Measurements from ENCODE around the gene ARID1A. TPM values are rescaled to one million over a fixed set of nuclear protein-coding genes. Genes with fewer than 3 reads are reported as not detected.

The ARID1A gene
- total and polyA plus RNA-seq, 4 donors = 12.2 to 31.9 (median 20.2) TPM

DNA sequence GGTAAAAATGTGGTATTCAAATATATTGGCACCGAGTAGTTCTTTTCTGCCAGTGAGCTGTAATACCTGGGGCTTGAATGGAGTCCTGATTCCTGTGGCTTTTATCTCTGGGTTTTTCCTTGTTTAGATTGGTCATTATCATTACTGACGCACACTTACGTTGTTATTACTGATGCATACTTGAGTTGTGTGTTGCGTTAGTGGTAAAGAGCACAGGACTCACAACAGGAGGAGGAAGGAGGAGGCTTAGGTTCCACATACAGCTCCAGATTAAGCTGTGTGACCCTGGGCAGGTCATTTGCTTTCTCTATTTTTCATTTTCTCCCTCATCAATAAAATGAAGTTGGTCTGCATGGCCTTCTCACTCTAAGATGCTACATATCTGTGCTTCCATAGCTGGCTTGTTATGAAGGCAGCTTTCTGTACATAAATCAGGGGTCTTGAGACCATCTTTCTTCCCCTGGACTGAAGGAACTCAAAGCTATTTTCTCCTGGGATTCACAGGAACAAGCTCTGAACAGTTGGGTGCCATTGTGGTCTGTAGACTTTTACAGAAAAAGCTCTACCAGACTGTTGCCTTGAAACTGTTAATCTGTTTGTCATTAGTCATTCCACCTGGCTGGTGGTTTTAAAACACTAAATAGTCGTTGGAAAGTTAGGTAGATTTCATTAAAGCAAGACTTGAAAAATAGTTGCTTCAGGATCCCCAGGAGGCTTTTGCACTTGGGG lies 5.6 kb downstream of the ARID1A start:
- 63% methylated on average over 5 of the region's 5 CpGs for WGBS
- DNase-seq (ENCODE audit: low spot score) = no peak
- H3K27ac ChIP-seq (ENCODE audit: low read depth in 1 of 2, low read length in 2 of 2) = peak overlapping the region; percentile 49 to 61
- TF ChIP-seq GABPA (IDR thresholded peaks at IDR 0.05 in 1 of 2, conservative IDR thresholded peaks at IDR 0.05 in 1 of 2) (no peak), JUND (IDR thresholded peaks at IDR 0.05) (no peak), HNF4G (IDR thresholded peaks at IDR 0.05) (no peak)
- TF ChIP-seq, protein P1, sequence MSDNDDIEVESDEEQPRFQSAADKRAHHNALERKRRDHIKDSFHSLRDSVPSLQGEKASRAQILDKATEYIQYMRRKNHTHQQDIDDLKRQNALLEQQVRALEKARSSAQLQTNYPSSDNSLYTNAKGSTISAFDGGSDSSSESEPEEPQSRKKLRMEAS (IDR thresholded peaks at IDR 0.05) = no peak
- H3K4me3 ChIP-seq (ENCODE audit: low read depth in 1 of 3, low read length in 3 of 3) = no peak overlapping the region
- H3K9me3 ChIP-seq (ENCODE audit: control insufficient read depth in 4 of 4, low read length in 3 of 4) = no peaks in the 10 kb centered on the region
- H3K27me3 ChIP-seq (ENCODE audit: control insufficient read depth in 4 of 4, insufficient read depth in 4 of 4, low read length in 3 of 4) = no peaks in the 10 kb centered on the region
- H3K4me1 ChIP-seq (ENCODE audit: control insufficient read depth in 4 of 4, insufficient read depth in 4 of 4, low read length in 3 of 4) = peaks cover 16 to 78% (median 63%) of the 10 kb centered on the region in 4 donors
- peaks cover 0 to 2% (median 0%) of the 10 kb centered on the region in 4 donors for H3K36me3 ChIP-seq (ENCODE audit: control insufficient read depth in 4 of 4, insufficient read depth in 3 of 4, low read depth in 1 of 4, low read length in 3 of 4)
- no peak overlapping the region for H3K9ac ChIP-seq (ENCODE audit: low read depth in 1 of 2, low read length in 2 of 2)

- no peak overlapping the region for H3K4me3 ChIP-seq (ENCODE audit: low read depth in 1 of 3, low read length in 3 of 3)
- H3K4me1 ChIP-seq (ENCODE audit: control insufficient read depth in 4 of 4, insufficient read depth in 4 of 4, low read length in 3 of 4) = peaks cover 18 to 84% (median 67%) of the 10 kb centered on the region in 4 donors
- H3K9me3 ChIP-seq (ENCODE audit: control insufficient read depth in 4 of 4, low read length in 3 of 4) = no peaks in the 10 kb centered on the region
- WGBS = 24% methylated on average over 4 of the region's 4 CpGs
- TF ChIP-seq TAF1 (conservative IDR thresholded peaks at IDR 0.05) (no peak), HNF4A (conservative IDR thresholded peaks at IDR 0.05) (no peak), FOXA1 (IDR thresholded peaks at IDR 0.05) (no peak), EGR1 (IDR thresholded peaks at IDR 0.05; ENCODE audit: low read depth in 2 of 2) (no peak), GABPA (IDR thresholded peaks at IDR 0.05 in 1 of 2, conservative IDR thresholded peaks at IDR 0.05 in 1 of 2) (no peak), ATF3 (IDR thresholded peaks at IDR 0.05) (no peak), NR2F2 (IDR thresholded peaks at IDR 0.05) (no peak), YY1 (IDR thresholded peaks at IDR 0.05) (no peak), FOXA2 (IDR thresholded peaks at IDR 0.05) (no peak)
- TF ChIP-seq, protein P1 (IDR thresholded peaks at IDR 0.05) = no peak
- no peak overlapping the region for H3K9ac ChIP-seq (ENCODE audit: low read depth in 1 of 2, low read length in 2 of 2)
- peaks cover 0 to 2% (median 0%) of the 10 kb centered on the region in 4 donors for H3K36me3 ChIP-seq (ENCODE audit: control insufficient read depth in 4 of 4, insufficient read depth in 3 of 4, low read depth in 1 of 4, low read length in 3 of 4)
- H3K27me3 ChIP-seq (ENCODE audit: control insufficient read depth in 4 of 4, insufficient read depth in 4 of 4, low read length in 3 of 4) = no peaks in the 10 kb centered on the region
- no peak for DNase-seq (ENCODE audit: low spot score)
- H3K27ac ChIP-seq (ENCODE audit: low read depth in 1 of 2, low read length in 2 of 2) = peak overlapping the region; percentile 49 to 61
Measured at GRCh38 chr1:26701995-26702679, 6.3 kb downstream of the ARID1A start.

DNA sequence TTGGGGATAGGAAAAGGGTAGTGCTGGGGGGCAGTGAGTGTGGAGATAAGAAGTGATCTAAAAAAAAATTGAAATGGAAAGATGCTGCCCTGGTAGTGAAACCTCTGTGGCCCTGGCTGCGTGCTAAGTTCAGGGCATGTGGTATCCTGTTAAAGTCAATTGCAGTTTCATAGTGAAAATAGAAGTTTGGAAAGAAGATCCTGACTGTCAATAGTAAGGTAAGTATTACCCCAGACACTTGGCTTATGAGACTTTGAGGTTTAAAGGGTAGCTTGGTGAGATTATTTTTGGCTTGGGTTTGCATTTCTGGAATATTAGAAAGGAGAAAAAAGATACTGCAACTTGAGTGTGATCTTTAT lies 6.8 kb downstream of the ARID1A start:
- Histone ChIP-seq H3K27ac (ENCODE audit: low read depth in 1 of 2, low read length in 2 of 2) (peak overlapping the region; percentile 49 to 61), H3K36me3 (ENCODE audit: control insufficient read depth in 4 of 4, insufficient read depth in 3 of 4, low read depth in 1 of 4, low read length in 3 of 4) (peaks cover 0 to 2% (median 0%) of the 10 kb centered on the region in 4 donors), H3K4me3 (ENCODE audit: low read depth in 1 of 3, low read length in 3 of 3) (no peak overlapping the region), H3K9ac (ENCODE audit: low read depth in 1 of 2, low read length in 2 of 2) (peak overlapping the region in 1 of 2 donors; percentile 33), H3K4me1 (ENCODE audit: control insufficient read depth in 4 of 4, insufficient read depth in 4 of 4, low read length in 3 of 4) (peaks cover 22 to 84% (median 71%) of the 10 kb centered on the region in 4 donors), H3K27me3 (ENCODE audit: control insufficient read depth in 4 of 4, insufficient read depth in 4 of 4, low read length in 3 of 4) (no peaks in the 10 kb centered on the region), H3K9me3 (ENCODE audit: control insufficient read depth in 4 of 4, low read length in 3 of 4) (no peaks in the 10 kb centered on the region)
- WGBS = 14% methylated on average over 1 of the region's 1 CpG
- TF ChIP-seq FOXA1 (IDR thresholded peaks at IDR 0.05) (no peak), RAD21 (IDR thresholded peaks at IDR 0.05) (no peak)
- no peak for DNase-seq (ENCODE audit: low spot score)
